K562 treated with DMSO at 1 percent for 12 hours (cell line): Measurements from ENCODE around the gene IRF1. TPM values are rescaled to one million over a fixed set of nuclear protein-coding genes. Genes with fewer than 3 reads are reported as not detected.

Source experiments
- total RNA-seq: library from RNA; unstranded; fragments of 300-600 nt; gene quantifications from 2 replicates; pipeline ENCODE4 v1.2.3, GENCODE V29; 2022; ENCODE audit not compliant: insufficient read depth

IRF1 gene, protein sequence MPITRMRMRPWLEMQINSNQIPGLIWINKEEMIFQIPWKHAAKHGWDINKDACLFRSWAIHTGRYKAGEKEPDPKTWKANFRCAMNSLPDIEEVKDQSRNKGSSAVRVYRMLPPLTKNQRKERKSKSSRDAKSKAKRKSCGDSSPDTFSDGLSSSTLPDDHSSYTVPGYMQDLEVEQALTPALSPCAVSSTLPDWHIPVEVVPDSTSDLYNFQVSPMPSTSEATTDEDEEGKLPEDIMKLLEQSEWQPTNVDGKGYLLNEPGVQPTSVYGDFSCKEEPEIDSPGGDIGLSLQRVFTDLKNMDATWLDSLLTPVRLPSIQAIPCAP
- total RNA-seq: 37.2 and 37.9 TPM in 2 replicates

DNA sequence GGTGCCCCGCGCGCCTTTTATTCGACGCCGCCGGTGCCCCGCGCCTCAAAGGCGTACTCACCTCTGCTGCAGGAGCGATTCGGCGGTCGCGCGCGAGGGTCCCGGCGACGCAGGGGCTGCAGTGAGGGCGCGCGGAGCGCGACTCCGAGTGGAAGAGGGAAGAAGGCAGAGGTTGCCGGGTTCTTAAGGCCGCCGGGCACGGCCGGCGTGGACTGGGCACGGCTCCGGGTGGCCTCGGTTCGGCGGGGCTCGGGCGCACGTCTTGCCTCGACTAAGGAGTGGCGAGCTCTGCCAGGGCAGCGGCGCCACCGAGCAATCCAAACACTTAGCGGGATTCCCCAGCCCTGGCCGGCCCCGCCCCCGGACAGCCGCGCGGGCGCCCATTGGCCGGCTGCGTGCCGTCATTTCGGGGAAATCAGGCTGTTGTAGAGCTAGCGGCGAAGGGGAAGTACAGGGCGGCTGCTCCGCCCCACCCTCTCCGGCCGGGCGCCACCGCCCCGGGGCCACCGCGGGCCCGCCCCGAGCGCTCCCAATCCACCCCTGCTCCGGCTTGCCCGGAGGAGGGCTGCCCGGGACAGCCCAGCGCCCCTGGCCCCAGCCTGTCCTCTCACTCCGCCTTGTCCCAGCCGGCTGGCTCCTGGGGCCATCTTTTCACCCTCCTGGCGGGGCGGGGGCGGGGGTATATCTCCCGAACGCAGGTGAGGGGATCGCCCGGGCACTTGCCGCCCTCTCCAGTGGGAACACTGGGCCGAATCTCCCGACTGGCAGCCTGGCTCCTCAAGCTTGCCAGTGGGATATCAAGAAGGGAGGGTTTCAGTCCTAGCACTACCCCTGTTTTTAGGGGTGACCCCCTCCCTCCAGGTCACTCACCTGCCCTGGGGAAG is at the start of gene IRF1:
Gene IRF1, minus strand, starts transcription at position 290 of the 884 bp plus-strand sequence. CDS start 1,295 bp downstream, outside the sequence.

Other genes with a start within 250 kb of the IRF1 start
- 30.1 and 32.1 TPM in 2 replicates for gene PDLIM4, start 233.1 kb downstream of the IRF1 start, total RNA-seq
- 0.85 TPM in 1 of 2 replicates, not detected in the other for gene SLC22A4, start 196.4 kb downstream of the IRF1 start, total RNA-seq
- gene SLC22A5, start 121.1 kb downstream of the IRF1 start, total RNA-seq: 3.2 and 11.9 TPM in 2 replicates
- gene IL5, start 52.7 kb upstream of the IRF1 start, total RNA-seq: not detected in 2 replicates
- gene RAD50, start 66.2 kb upstream of the IRF1 start, total RNA-seq: 8.2 and 25.8 TPM in 2 replicates
- not detected in 2 replicates for gene IL13, start 167.4 kb upstream of the IRF1 start, total RNA-seq
- not detected in 2 replicates for gene IL4, start 183.2 kb upstream of the IRF1 start, total RNA-seq
- gene KIF3A, start 246.8 kb upstream of the IRF1 start, total RNA-seq: 3.6 and 5.4 TPM in 2 replicates